Measurements from ENCODE around the gene RADIL.

RADIL gene

GRCh38 chr7:4880218-4880617 lies 3.3 kb downstream of the RADIL start:
- no peak for DNase-seq

GRCh38 chr7:4879396-4880081 lies 4.0 kb downstream of the RADIL start:
- no peak for DNase-seq

- no peak for DNase-seq
Observed at GRCh38 chr7:4878336-4879335, 4.9 kb downstream of the RADIL start.

GRCh38 chr7:4876586-4876985 lies 6.9 kb downstream of the RADIL start:
- DNase-seq = no peak

- no peak for DNase-seq
Observed at GRCh38 chr7:4875391-4875790, 8.1 kb downstream of the RADIL start.

DNA sequence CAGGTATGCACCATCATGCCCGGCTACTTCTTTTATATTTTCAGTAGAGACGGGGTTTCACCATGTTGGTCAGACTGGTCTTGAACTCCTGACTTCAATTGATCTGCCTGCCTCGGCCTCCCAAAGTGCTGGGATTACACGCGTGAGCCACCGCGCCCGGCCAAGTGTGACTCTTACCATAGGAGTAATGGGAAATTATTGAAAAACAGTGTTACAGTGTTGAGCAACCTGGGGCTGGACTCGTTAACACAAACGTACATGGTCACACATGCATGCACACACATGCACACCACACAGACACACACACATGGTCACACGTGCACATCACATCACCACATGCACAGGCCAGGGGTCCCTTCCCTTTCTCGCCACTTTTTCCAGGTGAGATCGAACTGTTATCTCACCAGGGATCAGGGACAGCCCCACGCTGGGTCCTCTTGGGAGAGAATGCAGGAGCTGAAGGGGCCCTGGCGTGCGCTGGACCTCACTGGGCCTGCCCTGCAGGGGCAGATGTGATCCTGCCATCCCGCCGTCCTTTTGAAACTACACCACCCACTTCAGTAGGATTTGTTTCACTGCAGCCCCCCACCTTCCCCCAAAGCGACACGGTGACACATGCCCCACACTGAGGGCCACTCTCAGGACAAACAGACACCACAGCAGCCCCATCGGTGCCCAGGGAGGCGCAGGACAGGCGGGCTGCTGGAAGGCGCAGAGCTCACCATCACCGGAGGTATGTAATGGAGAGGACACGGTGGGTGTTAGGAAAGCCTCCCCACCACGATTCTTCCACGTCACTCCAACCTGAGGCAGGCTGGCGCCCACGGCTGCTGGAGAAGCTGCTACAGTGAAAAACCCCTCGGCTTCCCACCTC lies 10.2 kb downstream of the RADIL start:
- no peak for DNase-seq

DNA sequence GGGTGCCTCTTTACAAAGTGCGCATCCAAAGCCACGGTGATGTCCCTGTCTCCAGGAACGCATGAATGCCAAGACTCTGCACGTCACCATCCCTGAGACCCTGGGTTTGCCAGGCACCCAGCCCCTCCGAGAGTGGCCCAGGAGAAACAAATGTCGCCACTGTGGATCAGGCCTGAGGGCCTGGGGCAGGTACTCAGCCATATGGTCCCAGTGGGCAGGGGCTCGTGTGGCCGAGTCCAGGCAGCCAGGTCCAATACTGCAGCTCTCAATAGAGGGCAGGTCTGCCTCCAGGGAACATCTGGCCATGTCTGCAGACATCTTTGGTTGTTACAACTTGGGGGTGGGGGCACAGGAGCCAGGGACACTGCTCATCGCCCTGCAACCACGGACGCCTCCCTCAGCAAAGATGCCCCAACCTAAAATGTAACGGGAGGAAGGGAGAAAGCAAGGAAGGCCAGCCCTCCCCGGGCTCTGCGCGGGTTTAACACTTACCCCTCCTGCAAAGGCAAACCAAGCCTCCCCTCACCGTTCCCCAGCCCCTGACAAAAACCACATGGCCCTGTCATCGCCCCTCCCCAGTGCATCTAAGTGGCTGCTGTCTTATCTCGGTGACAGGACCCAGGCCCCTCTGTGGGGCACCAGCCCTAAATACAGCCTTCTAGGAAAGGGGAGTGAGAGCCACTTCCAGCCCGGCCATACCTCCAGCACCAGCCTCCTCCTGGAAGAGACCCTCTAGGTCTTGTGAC lies 11.4 kb downstream of the RADIL start:
- no peak for DNase-seq

GRCh38 chr7:4871056-4871680 lies 12.3 kb downstream of the RADIL start:
- no peak for DNase-seq

GRCh38 chr7:4868493-4868892 lies 15.0 kb downstream of the RADIL start:
- no peak for DNase-seq

- no peak for DNase-seq
Observed at GRCh38 chr7:4866528-4867496, 16.7 kb downstream of the RADIL start.

DNA sequence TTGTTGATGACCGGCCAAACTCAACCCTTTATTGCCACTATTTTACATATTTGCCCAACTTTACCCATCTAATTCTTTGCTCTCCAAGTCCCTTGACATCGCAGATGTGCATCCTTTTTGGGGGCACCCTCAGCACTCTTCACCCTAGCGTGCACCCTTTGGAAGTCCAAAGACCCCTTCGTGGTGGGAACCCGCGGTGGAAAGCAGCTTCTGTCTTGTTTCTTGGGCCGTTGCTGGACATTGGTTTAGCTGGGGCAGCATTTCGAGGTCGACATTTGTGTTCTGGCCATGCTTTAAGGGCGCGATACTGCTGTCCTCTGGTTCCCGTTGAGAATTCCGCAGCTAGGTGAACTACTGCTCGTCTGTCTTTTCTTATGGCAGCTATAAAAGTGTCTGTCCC lies 21.4 kb downstream of the RADIL start:
- no peak for DNase-seq

DNA sequence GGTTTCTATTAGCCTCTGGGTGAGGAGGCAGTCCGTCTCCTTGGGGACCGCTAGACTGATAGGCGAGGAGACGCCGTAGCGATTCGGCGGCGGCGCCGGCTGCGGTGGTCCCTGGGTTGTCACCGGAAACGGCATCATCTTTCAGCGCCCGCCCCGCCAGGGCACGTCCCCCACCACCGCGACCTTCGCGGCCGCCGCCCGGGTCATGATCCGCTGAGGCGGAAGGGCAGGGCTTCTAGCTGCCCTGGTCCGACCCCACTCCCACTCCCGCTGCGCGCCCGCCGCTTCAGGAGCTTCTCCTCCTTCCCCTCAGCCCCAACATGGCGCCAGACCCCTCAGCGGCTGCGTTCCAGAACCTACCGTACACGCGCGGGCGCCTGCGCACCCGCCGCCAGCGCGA lies 21.8 kb downstream of the RADIL start, which contains the start of gene PAPOLB:
TSS of gene PAPOLB (minus strand) at position 358 of the 400 bp plus-strand sequence. CDS start at position 138, 220 bp downstream.
- no peak for DNase-seq

DNA sequence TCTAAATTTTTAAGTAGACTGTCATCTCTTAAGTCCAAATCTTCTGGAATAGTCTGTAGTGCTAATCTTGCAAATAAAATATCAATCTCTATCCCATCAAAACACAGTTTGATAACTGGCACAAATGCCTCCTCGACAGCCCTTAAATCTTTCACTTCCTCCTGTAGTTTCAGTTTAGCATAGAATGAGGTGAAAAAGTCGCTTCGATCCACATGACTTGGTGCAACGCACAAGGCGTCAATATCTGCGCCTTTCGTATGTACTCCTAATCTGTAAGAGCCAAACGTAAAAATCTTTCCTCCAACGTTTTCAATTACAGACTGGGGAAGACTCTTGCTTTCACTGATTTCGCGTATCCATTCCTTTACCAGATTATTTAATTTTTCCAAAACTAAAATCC lies 22.3 kb downstream of the RADIL start:
- DNase-seq = no peak

- DNase-seq = no peak
Observed at GRCh38 chr7:4857189-4857588, 26.3 kb downstream of the RADIL start.

GRCh38 chr7:4856336-4857057 lies 27.0 kb downstream of the RADIL start:
- no peak for DNase-seq

DNA sequence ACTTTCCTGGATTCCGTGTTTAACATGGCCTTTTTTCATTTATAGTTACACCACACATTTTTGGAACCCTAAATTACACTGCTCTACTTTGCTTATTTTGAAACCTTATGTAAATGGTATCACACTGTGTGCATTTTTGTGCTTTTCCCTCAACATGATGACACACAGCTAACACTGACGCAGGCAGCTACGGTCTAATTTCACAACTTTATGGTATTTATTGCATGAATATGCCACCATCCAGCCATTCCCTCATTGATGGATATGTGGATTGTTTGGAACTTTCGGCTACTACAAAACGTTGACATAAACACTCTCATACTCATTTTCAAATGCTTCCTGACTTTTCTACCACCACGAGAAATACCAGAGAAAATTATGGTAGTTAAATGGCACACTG lies 28.6 kb downstream of the RADIL start:
- no peak for DNase-seq

GRCh38 chr7:4851459-4852422 lies 31.8 kb downstream of the RADIL start:
- no peak for DNase-seq

DNA sequence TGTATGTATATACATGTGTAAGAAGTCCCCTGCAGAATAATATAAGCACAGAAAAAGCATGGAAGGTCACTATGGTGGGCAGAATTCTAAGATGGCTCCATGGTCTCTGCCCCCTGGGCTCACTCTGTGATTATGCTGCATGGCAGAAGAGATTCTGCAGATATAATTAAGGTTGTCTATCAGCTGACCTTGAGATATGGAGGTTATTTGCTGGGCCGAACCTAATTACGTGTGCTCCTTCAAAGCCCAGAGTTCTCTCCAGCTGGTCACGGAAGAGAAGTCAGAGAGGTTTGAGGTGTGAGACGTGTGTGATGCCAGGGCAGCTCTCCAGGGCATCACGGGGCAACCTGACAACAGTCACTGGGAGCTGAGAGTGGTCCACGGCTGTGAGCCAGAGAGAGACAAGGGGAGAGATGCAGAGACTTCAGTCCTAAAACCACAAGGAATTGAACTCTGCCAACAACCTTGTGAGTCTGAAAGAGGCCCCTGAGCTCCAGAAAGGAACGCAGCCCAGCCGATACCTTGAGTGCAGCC lies 33.2 kb downstream of the RADIL start:
- no peak for DNase-seq

Data from NCI-H2171 (cell line).